PC-3 (cell line): ENCODE results near the gene DBET. TPM values are rescaled to one million over a fixed set of nuclear protein-coding genes. Genes with fewer than 3 reads are reported as not detected.
"Not testable (repeated sequence)": the region's sequence is repeated elsewhere in the genome, so short reads cannot be mapped to it uniquely, and the experiment has no call there.

ENCODE experiments used
- ATAC-seq: fragments of 200-7000 bp; cut with Tn5 transposase; 2 replicates; pipeline ENCODE4 v1.9.1; 2020; ENCODE audit warnings: mild to moderate bottlenecking, moderate library complexity
- BruUV-seq: library from RNA; stranded (reverse); fragments of 400-500 nt; replicated peaks from 2 replicates; lab custom pipeline; 2021; lab: Mats Ljungman, UMichigan
- CTCF ChIA-PET: fragments of 300-600 bp; sonication (Branson Sonifier 250); formaldehyde crosslinking; loops from one replicate; lab custom pipeline; 2022; ENCODE audit warnings: antibody characterized with exemption; lab: Charles Lee
- POLR2A ChIA-PET: fragments of 300-600 bp; sonication (Branson Sonifier 250); formaldehyde crosslinking; loops from one replicate; lab custom pipeline; 2022; ENCODE audit warnings: antibody characterized with exemption; ENCODE audit not compliant: unreplicated experiment; lab: Charles Lee
- DNase-seq: peaks from one replicate; pipeline ENCODE4 v3.0.0-alpha.2; 2015
- H2AFZ ChIP-seq: fragments of 300-600 bp; sonication (generic); 2 replicates; pipeline ENCODE4 v1.6.0; 2016; ENCODE audit warnings: antibody characterized with exemption, low read length
- H3F3A ChIP-seq: fragments of 300-600 bp; sonication (generic); one replicate; pipeline ENCODE4 v1.6.0; 2017; ENCODE audit warnings: antibody characterized with exemption, low read length, control low read depth, mild to moderate bottlenecking; ENCODE audit not compliant: unreplicated experiment
- H3K27ac ChIP-seq: fragments of 300-600 bp; sonication (generic); 2 replicates; pipeline ENCODE4 v1.5.1; 2016; ENCODE audit warnings: mild to moderate bottlenecking, low read length
- H3K27me3 ChIP-seq: fragments of 300-600 bp; sonication (generic); 2 replicates; pipeline ENCODE4 v1.6.1; 2016; ENCODE audit warnings: low read length, mixed read lengths
- H3K36me3 ChIP-seq: fragments of 300-600 bp; sonication (generic); 2 replicates; pipeline ENCODE4 v1.6.1; 2016; ENCODE audit warnings: low read depth, mixed run types, low read length, mixed read lengths
- H3K4me1 ChIP-seq: fragments of 300-600 bp; sonication (generic); 2 replicates; pipeline ENCODE4 v1.5.1; 2016; ENCODE audit warnings: low read length; ENCODE audit not compliant: insufficient read depth
- H3K4me2 ChIP-seq: fragments of 300-600 bp; sonication (generic); 2 replicates; pipeline ENCODE4 v1.6.0; 2016; ENCODE audit warnings: low read length
- H3K4me3 ChIP-seq: fragments of 300-600 bp; sonication (generic); 2 replicates; pipeline ENCODE4 v1.5.1; 2016; ENCODE audit warnings: mild to moderate bottlenecking, low read length, mixed read lengths
- H3K79me2 ChIP-seq: fragments of 300-600 bp; sonication (generic); 2 replicates; pipeline ENCODE4 v1.6.1; 2017; ENCODE audit warnings: low read length, mixed read lengths
- H3K9ac ChIP-seq: fragments of 300-600 bp; sonication (generic); 2 replicates; pipeline ENCODE4 v1.6.0; 2016; ENCODE audit warnings: mild to moderate bottlenecking, low read length
- H3K9me2 ChIP-seq: fragments of 300-600 bp; sonication (generic); replicated peaks from 2 replicates; pipeline ENCODE4 v1.6.1; 2016; ENCODE audit warnings: mixed run types, low read length, mixed read lengths
- H3K9me3 ChIP-seq: fragments of 300-600 bp; sonication (generic); 2 replicates; pipeline ENCODE4 v1.6.1; 2016; ENCODE audit warnings: low read length, mixed read lengths
- H4K20me1 ChIP-seq: fragments of 300-600 bp; sonication (generic); 2 replicates; pipeline ENCODE4 v1.6.1; 2016; ENCODE audit warnings: low read length, mixed read lengths
- intact Hi-C: fragments of 100-400 bp; cut with micrococcal nuclease; formaldehyde crosslinking; loops from 2 replicates; pipeline ENCODE4 v1.9.0; 2023
- total RNA-seq: library from RNA; depleted of rRNA; stranded (reverse); fragments of >200 nt; gene quantifications from 2 replicates; pipeline ENCODE4 v1.2.3, GENCODE V29; 2014

The DBET gene
- total RNA-seq, 1 experiment from 2014 or later, result not detected

DNA sequence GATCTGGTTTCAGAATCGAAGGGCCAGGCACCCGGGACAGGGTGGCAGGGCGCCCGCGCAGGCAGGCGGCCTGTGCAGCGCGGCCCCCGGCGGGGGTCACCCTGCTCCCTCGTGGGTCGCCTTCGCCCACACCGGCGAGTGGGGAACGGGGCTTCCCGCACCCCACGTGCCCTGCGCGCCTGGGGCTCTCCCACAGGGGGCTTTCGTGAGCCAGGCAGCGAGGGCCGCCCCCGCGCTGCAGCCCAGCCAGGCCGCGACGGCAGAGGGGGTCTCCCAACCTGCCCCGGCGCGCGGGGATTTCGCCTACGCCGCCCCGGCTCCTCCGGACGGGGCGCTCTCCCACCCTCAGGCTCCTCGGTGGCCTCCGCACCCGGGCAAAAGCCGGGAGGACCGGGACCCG, 4.0 kb downstream of the DBET start:
- H3K79me2 ChIP-seq, H3K4me3 ChIP-seq, H3F3A ChIP-seq, H3K4me2 ChIP-seq, intact Hi-C loops, BruUV-seq, H4K20me1 ChIP-seq, DNase-seq, H3K4me1 ChIP-seq, H3K9me3 ChIP-seq, ATAC-seq, H2AFZ ChIP-seq, POLR2A ChIA-PET, H3K27ac ChIP-seq, H3K36me3 ChIP-seq, H3K27me3 ChIP-seq, H3K9me2 ChIP-seq, CTCF ChIA-PET, H3K9ac ChIP-seq: not testable (repeated sequence)

DNA sequence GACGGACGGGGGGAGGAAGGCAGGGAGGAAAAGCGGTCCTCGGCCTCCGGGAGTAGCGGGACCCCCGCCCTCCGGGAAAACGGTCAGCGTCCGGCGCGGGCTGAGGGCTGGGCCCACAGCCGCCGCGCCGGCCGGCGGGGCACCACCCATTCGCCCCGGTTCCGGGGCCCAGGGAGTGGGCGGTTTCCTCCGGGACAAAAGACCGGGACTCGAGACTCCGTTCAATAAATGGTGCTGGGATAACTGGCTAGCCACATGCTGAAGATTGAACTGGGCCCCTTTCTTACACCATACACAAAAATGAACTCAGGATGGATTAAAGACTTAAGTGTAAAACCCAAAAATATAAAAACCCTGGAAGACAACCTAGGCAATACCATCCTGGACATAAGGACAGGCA, 28.8 kb downstream of the DBET start:
- H3K9me3 ChIP-seq, H3K9ac ChIP-seq, H3K9me2 ChIP-seq, H3K27ac ChIP-seq, H3K4me2 ChIP-seq, H4K20me1 ChIP-seq, H3K4me3 ChIP-seq, intact Hi-C loops, BruUV-seq, CTCF ChIA-PET, H3K4me1 ChIP-seq, H3K27me3 ChIP-seq, H3K36me3 ChIP-seq, DNase-seq, POLR2A ChIA-PET, H2AFZ ChIP-seq, H3F3A ChIP-seq, H3K79me2 ChIP-seq, ATAC-seq: not testable (repeated sequence)

DNA sequence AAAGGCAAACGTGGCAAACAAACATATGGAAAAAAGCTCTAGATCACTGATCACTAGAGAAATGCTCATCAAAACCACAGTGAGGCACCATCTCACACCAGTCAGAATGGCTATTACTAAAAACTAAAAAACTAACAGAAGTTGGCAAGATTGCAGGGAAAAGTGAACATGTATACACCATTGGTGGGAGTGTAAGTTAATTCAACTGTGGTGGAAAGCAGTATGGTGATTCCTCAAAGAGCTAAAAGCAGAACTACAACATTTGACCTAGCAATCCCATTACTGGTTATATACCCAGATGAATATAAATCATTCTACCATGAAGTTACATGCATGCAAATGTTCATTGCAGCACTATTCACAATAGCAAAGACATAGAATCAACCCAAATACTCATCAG, 29.7 kb downstream of the DBET start:
- H3K9me2 ChIP-seq, H3K27me3 ChIP-seq, ATAC-seq, DNase-seq, H2AFZ ChIP-seq, H3K79me2 ChIP-seq, BruUV-seq, CTCF ChIA-PET, H3K4me2 ChIP-seq, H3K4me1 ChIP-seq, H3K36me3 ChIP-seq, H3K4me3 ChIP-seq, H3K27ac ChIP-seq, H4K20me1 ChIP-seq, H3K9ac ChIP-seq, H3F3A ChIP-seq, POLR2A ChIA-PET, H3K9me3 ChIP-seq, intact Hi-C loops: not testable (repeated sequence)

DNA sequence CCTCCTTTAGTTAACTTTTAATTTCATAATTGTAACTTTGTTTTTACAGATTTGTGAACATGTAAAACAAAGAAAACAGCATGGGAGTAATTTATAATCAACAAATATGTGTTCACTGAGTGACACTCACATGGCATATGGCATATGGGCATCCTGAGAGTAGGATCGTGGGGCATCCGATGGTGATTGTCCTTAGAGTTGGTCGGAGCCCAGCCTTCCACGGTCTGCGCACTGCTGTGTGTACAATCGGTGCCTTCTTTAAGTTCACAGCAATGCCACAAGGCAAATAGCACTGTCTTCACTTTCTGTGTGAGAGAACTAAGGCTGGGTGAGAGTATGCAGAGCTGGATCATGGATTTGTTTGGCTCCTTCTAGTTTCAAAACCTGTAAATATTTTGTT, 31.0 kb downstream of the DBET start:
- H3K79me2 ChIP-seq, H3K36me3 ChIP-seq, H3K9ac ChIP-seq, H3F3A ChIP-seq, H3K9me2 ChIP-seq, ATAC-seq, H3K4me1 ChIP-seq, POLR2A ChIA-PET, H3K27me3 ChIP-seq, DNase-seq, H3K4me3 ChIP-seq, H3K4me2 ChIP-seq, H2AFZ ChIP-seq, H4K20me1 ChIP-seq, H3K27ac ChIP-seq, intact Hi-C loops, BruUV-seq, CTCF ChIA-PET, H3K9me3 ChIP-seq: not testable (repeated sequence)

DNA sequence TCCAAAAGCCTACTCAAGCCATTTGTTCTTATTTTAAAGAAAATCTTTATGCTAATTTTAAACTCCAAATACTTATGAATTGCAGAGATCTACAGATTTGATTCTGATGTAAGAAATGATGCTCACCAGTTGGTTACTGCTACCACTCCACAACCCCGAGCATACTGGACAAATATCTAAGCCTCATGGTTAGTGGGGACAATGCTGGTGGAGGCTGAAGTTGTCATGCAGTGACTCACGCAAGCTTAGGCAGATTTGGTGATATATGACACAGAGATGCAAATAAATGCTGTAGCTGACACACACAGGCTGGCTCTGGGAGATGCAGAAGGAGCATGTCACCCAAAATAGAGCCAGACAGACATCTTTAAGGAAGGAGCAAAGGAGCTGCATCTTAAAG, 35.3 kb downstream of the DBET start:
- H3K27me3 ChIP-seq, H3K4me3 ChIP-seq, H3K4me1 ChIP-seq, H3K4me2 ChIP-seq, POLR2A ChIA-PET, H3K27ac ChIP-seq, H3K79me2 ChIP-seq, BruUV-seq, H3F3A ChIP-seq, intact Hi-C loops, DNase-seq, H3K36me3 ChIP-seq, H4K20me1 ChIP-seq, CTCF ChIA-PET, H3K9me3 ChIP-seq, ATAC-seq, H2AFZ ChIP-seq, H3K9ac ChIP-seq, H3K9me2 ChIP-seq: not testable (repeated sequence)

DNA sequence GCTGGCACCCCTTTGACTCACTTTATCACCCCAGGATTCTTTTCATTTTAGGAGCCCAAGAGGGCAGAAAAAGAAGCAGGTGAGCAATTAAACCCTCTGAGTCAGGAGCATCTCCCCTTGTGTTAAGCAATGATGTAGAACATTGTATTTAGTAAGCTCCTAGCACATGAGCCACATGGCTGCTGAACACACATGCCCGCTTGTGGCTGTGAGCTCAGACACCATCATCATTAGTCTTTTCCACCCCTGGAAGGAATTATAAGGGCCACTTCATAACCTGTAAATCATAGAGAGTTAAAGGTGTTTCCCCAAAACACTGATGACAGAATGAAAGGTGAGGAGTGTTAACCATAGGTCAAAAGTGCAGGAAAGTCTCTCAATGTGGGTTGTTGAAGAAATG, 37.2 kb downstream of the DBET start:
- H3K79me2 ChIP-seq, H3K27me3 ChIP-seq, BruUV-seq, H4K20me1 ChIP-seq, H3K4me3 ChIP-seq, H3K4me1 ChIP-seq, H2AFZ ChIP-seq, H3K4me2 ChIP-seq, ATAC-seq, DNase-seq, H3K36me3 ChIP-seq, POLR2A ChIA-PET, H3K9me3 ChIP-seq, H3F3A ChIP-seq, CTCF ChIA-PET, intact Hi-C loops, H3K27ac ChIP-seq, H3K9me2 ChIP-seq, H3K9ac ChIP-seq: not testable (repeated sequence)

DNA sequence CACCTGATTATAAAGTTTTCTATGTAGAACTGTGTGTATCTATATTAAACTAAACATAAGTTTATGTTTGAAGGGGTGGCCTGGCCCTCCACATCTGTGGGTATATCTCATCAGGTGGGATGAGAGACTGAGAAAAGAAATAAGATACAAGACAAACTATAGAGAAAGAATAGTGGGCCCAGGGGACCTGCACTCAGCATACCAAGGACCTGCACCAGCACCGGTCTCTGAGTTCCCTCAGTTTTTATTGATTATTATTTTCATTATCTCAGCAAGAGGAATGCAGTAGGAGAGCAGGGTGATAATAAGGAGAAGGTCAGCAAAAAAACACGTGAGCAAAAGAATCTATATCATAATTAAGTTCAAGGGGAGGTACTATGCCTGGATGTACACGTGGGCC, 41.9 kb downstream of the DBET start:
- H2AFZ ChIP-seq, H3K36me3 ChIP-seq, H3K4me2 ChIP-seq, CTCF ChIA-PET, H3F3A ChIP-seq, H4K20me1 ChIP-seq, H3K27me3 ChIP-seq, H3K27ac ChIP-seq, intact Hi-C loops, H3K79me2 ChIP-seq, H3K9ac ChIP-seq, H3K4me1 ChIP-seq, H3K4me3 ChIP-seq, BruUV-seq, POLR2A ChIA-PET, ATAC-seq, H3K9me2 ChIP-seq, DNase-seq: not testable (repeated sequence)
- H3K9me3 ChIP-seq, result peaks cover 42% of the 10 kb centered on the region
